ENCODE results near the gene ZNF75A.

DNA sequence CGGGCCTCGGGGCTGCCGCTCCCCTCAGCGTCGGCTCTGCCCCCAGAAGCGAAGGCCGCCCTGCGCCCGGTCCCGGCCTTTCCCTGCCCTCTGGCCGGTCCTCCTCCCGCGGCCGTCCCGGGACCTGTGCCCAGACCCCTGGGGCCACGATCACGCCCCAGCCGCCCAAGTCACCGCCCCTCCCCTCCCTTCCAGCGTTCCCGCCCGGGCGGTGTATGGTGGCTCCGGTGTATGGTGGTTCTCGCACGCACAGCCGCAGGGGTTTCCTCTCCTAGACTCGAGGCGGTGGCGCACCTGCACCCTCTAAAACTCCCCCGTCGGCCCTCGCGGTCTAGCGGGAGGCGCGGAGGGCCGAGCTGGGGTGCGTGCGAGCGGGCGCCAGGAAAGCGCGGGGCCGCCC is 10.1 kb upstream of the ZNF75A start:
- TF ChIP-seq CHD2 (IDR thresholded peaks at IDR 0.05; ENCODE audit: low read length, partially characterized antibody) (no peak), HDAC2 (IDR thresholded peaks at IDR 0.05) (no peak), RCOR1 (IDR thresholded peaks at IDR 0.05; ENCODE audit: low read depth, low read length) (no peak), POLR2A (IDR thresholded peaks at IDR 0.05; ENCODE audit: low read length) (no peak), PHF8 (IDR thresholded peaks at IDR 0.05; ENCODE audit: borderline replicate concordance, low read depth) (no peak), SMC3 (IDR thresholded peaks at IDR 0.05) (no peak), ZNF302 (CRISPR knock-in tag; IDR thresholded peaks at IDR 0.05) (no peak), EP300 (IDR thresholded peaks at IDR 0.05) (no peak)
- TF ChIP-seq, protein P1, sequence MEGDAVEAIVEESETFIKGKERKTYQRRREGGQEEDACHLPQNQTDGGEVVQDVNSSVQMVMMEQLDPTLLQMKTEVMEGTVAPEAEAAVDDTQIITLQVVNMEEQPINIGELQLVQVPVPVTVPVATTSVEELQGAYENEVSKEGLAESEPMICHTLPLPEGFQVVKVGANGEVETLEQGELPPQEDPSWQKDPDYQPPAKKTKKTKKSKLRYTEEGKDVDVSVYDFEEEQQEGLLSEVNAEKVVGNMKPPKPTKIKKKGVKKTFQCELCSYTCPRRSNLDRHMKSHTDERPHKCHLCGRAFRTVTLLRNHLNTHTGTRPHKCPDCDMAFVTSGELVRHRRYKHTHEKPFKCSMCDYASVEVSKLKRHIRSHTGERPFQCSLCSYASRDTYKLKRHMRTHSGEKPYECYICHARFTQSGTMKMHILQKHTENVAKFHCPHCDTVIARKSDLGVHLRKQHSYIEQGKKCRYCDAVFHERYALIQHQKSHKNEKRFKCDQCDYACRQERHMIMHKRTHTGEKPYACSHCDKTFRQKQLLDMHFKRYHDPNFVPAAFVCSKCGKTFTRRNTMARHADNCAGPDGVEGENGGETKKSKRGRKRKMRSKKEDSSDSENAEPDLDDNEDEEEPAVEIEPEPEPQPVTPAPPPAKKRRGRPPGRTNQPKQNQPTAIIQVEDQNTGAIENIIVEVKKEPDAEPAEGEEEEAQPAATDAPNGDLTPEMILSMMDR (IDR thresholded peaks at IDR 0.05): no peak
- TF ChIP-seq, protein P2, sequence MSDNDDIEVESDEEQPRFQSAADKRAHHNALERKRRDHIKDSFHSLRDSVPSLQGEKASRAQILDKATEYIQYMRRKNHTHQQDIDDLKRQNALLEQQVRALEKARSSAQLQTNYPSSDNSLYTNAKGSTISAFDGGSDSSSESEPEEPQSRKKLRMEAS (IDR thresholded peaks at IDR 0.05): no peak

Measured in A549 (cell line).